Measurements from ENCODE around the gene L1CAM. TPM values are rescaled to one million over a fixed set of nuclear protein-coding genes. Genes with fewer than 3 reads are reported as not detected.

Gene L1CAM
- total RNA-seq, 1 donor from 2014 or later: 12.6 TPM

DNA sequence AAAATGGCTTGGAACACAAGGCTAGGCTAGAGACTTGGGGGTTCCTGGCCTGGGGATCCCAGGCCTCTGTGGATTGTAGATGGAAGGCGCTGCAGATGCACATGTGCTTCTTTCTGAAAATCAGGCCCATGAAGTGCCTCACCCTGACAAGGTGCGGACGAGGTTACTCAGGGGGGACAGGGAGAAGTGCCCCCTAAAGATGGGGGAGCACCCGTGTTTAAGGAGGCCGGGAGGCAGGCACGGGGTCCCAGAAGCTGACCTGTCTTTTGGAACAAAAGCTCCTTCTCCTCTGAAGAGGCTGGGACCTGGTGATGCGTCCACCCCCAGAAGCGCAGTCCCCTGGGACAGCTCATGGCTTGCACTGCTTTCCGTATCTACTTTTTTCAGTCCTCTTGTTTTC is 58.1 kb downstream of the L1CAM start:
- Mint-ChIP-seq H3K4me3 (peak overlapping the region; percentile 48), H3K27ac (no peak overlapping the region), H3K27me3 (peaks cover 43% of the 10 kb centered on the region), H3K4me1 (ENCODE audit: unreplicated experiment) (no peaks in the 10 kb centered on the region), H3K9me3 (peaks cover 9% of the 10 kb centered on the region), H3K36me3 (peaks cover 9% of the 10 kb centered on the region)
- DNase-seq (ENCODE audit: extremely low spot score, unreplicated experiment): no peak
- TF ChIP-seq, protein P1, sequence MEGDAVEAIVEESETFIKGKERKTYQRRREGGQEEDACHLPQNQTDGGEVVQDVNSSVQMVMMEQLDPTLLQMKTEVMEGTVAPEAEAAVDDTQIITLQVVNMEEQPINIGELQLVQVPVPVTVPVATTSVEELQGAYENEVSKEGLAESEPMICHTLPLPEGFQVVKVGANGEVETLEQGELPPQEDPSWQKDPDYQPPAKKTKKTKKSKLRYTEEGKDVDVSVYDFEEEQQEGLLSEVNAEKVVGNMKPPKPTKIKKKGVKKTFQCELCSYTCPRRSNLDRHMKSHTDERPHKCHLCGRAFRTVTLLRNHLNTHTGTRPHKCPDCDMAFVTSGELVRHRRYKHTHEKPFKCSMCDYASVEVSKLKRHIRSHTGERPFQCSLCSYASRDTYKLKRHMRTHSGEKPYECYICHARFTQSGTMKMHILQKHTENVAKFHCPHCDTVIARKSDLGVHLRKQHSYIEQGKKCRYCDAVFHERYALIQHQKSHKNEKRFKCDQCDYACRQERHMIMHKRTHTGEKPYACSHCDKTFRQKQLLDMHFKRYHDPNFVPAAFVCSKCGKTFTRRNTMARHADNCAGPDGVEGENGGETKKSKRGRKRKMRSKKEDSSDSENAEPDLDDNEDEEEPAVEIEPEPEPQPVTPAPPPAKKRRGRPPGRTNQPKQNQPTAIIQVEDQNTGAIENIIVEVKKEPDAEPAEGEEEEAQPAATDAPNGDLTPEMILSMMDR (conservative IDR thresholded peaks at IDR 0.05): no peak

DNA sequence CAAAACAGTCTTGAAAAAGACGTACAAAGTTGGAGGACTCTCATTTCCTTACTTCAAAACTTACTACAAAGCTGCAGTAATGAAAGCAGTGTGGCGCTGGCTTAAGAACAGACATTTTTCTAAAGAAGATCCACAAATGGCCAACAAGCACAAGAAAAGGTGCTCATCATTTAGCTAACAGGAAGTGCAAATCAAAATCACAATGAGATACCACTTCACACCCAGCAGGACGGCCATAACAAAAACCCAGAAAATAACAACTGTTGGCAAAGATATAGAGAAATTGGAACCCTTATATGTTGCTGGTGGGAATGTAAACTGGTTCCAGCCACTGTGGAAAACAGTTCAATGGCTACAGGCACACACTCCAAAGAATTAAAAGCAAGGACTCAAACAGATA is 59.0 kb downstream of the L1CAM start:
- H3K27me3 Mint-ChIP-seq: peaks cover 38% of the 10 kb centered on the region
- TF ChIP-seq, protein P1 (conservative IDR thresholded peaks at IDR 0.05): no peak
- H3K4me3 Mint-ChIP-seq: no peak overlapping the region

DNA sequence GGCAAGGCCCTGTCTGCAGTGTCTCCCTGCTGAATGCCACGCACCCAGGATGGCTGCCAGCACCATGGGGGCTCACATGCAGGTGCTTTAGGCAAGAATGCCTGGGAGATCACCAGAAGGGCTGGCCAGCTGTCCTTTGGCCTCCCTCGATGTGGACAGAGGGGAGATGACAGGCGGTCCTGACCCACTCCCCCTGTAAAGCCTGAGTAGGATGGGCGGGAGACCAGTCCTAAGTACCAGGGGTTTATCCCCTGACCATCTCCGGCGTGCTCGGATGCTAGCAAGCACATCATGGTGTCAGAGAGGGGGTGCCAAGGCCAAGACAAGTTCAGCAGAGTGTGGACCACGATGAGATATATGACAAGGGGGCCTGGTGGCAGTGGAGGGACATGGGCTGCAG is 60.9 kb downstream of the L1CAM start:
- no peak overlapping the region for H3K27ac Mint-ChIP-seq
- DNase-seq (ENCODE audit: extremely low spot score, unreplicated experiment): no peak
- H3K4me1 Mint-ChIP-seq (ENCODE audit: unreplicated experiment): no peaks in the 10 kb centered on the region
- H3K4me3 Mint-ChIP-seq: no peak overlapping the region
- peaks cover 28% of the 10 kb centered on the region for H3K27me3 Mint-ChIP-seq
- peaks cover 9% of the 10 kb centered on the region for H3K9me3 Mint-ChIP-seq
- H3K36me3 Mint-ChIP-seq: peaks cover 9% of the 10 kb centered on the region
- TF ChIP-seq, protein P1 (conservative IDR thresholded peaks at IDR 0.05): no peak

More for the DNA sequence above, 59.0 kb downstream of the L1CAM start:
- H3K4me1 Mint-ChIP-seq (ENCODE audit: unreplicated experiment): no peaks in the 10 kb centered on the region
- H3K9me3 Mint-ChIP-seq: peaks cover 9% of the 10 kb centered on the region
- no peak overlapping the region for H3K27ac Mint-ChIP-seq
- DNase-seq (ENCODE audit: extremely low spot score, unreplicated experiment): no peak
- H3K36me3 Mint-ChIP-seq: peaks cover 9% of the 10 kb centered on the region

DNA sequence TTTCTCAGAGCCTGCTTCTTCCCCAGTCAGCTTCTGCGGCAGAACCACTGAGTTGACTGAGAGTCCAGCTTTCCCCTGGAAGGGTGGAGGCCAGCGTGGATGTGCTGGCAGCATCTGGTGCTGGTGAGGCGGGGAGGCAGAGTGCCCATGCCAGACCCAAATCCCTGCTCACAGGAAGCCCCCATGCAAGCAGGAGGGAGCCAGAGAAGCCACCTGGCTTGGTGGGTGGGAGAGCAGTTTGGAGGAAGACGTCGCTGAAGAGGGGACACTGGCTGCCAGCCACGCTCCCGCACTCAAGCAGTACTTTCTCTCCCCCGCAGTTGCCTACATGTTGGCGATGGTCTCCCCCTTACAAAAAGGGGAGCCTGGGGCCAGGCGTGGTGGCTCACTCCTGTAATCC is 61.6 kb downstream of the L1CAM start:
- Mint-ChIP-seq H3K4me3 (no peak overlapping the region), H3K9me3 (peaks cover 9% of the 10 kb centered on the region), H3K27me3 (peaks cover 28% of the 10 kb centered on the region), H3K36me3 (peaks cover 9% of the 10 kb centered on the region), H3K27ac (no peak overlapping the region), H3K4me1 (ENCODE audit: unreplicated experiment) (no peaks in the 10 kb centered on the region)
- no peak for DNase-seq (ENCODE audit: extremely low spot score, unreplicated experiment)
- TF ChIP-seq, protein P1 (conservative IDR thresholded peaks at IDR 0.05): no peak

DNA sequence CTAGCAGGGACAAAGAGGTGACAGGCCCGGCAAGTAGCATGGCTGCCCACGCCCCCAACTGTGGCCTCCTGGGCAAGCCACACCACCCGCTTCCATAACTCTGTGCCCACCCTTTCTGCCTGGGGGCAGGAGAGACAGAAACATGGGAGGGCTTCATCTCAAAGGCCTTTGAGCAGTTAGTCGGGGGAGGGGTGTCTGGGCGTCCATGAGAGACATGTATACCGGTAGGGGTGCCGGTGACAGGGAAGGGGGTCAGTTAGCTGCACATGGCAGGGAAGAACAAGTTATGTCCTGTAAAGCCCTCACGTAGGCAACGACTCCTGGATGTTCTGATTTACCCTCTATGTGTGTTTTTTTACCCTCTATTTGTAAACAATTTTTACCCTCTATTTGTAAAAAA is 64.9 kb downstream of the L1CAM start:
- DNase-seq (ENCODE audit: extremely low spot score, unreplicated experiment): no peak
- Mint-ChIP-seq H3K4me1 (ENCODE audit: unreplicated experiment) (no peaks in the 10 kb centered on the region), H3K27me3 (peaks cover 4% of the 10 kb centered on the region), H3K9me3 (no peaks in the 10 kb centered on the region), H3K4me3 (no peak overlapping the region), H3K27ac (no peak overlapping the region), H3K36me3 (no peaks in the 10 kb centered on the region)
- TF ChIP-seq, protein P1 (conservative IDR thresholded peaks at IDR 0.05): no peak

DNA sequence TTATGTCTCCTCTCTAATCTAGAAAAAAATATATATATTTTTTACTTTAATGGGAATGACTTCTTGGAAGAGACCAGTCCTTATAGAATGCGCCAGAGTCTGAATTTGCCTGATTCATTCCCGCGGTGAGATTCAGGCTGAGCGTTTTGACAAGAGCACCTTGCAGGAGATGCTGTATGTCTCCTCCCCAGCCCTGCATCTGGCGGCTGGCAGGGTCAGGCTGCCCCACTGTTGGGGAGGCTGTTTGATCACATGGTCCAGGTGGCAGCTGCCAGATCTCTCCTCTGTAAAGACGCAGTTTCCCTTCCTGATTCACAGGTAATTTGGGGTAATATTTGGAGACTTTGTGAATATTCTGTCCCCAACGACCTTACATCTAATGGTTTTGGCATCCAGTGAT is 65.4 kb downstream of the L1CAM start:
- Mint-ChIP-seq H3K27ac (no peak overlapping the region), H3K36me3 (no peaks in the 10 kb centered on the region), H3K4me3 (no peak overlapping the region), H3K27me3 (peaks cover 1% of the 10 kb centered on the region), H3K9me3 (no peaks in the 10 kb centered on the region), H3K4me1 (ENCODE audit: unreplicated experiment) (no peaks in the 10 kb centered on the region)
- DNase-seq (ENCODE audit: extremely low spot score, unreplicated experiment): no peak
- TF ChIP-seq, protein P1 (conservative IDR thresholded peaks at IDR 0.05): no peak
